GM12874 (cell line): ENCODE measurements around the gene TMEM80.

ENCODE experiments used
- CTCF ChIP-seq: IDR thresholded peaks from 2 replicates; pipeline ENCODE4 v1.5.1; 2011; ENCODE audit warnings: low read depth, mild to moderate bottlenecking, control low read depth, low read length, moderate library complexity; ENCODE audit not compliant: insufficient read depth

Gene TMEM80

DNA sequence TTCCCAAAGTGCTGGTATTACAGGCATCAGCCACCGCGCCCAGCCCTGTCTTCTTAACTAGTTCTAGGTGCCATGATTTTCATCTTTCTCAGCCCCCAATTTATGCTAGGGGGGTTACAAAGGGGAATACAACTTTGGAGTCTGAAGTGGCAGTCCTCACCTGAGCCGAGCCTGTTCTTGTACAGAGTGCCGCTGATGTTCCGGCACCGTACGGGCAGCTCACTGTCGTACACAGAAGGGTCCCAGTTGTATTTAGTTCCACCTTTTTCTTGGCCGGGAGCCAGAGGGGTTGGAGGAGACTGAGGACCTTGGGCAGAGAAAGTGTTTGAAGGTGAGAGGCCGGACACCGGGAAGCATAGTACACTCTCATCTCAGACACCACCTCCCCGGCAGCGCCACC, 7.9 kb upstream of the TMEM80 start:
- TF ChIP-seq CTCF, result no peak

GRCh38 chr11:688681-689080, 6.9 kb upstream of the TMEM80 start:
- TF ChIP-seq CTCF, result no peak

DNA sequence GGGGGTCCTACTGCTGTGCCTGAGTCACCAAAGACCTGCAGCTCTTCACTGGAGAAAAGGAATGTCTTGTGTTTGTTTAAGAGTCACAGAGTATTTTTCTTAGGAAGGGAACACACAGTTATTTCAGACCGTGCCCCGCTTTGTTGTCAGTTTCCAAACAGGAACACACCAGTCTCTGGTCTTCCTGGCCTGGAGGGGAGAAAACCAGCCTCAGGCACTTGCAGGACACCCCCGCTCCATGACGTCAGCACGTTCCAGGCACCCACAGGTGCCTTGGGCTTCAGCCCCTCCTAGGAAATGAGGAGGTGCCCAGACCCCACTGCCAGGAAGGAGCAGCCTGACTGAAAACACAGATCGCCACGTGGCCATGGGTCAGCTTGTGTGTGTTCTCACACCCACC, 6.0 kb upstream of the TMEM80 start:
- no peak for TF ChIP-seq CTCF

- TF ChIP-seq CTCF, result no peak
Observed at GRCh38 chr11:690738-691633, 4.6 kb upstream of the TMEM80 start.

DNA sequence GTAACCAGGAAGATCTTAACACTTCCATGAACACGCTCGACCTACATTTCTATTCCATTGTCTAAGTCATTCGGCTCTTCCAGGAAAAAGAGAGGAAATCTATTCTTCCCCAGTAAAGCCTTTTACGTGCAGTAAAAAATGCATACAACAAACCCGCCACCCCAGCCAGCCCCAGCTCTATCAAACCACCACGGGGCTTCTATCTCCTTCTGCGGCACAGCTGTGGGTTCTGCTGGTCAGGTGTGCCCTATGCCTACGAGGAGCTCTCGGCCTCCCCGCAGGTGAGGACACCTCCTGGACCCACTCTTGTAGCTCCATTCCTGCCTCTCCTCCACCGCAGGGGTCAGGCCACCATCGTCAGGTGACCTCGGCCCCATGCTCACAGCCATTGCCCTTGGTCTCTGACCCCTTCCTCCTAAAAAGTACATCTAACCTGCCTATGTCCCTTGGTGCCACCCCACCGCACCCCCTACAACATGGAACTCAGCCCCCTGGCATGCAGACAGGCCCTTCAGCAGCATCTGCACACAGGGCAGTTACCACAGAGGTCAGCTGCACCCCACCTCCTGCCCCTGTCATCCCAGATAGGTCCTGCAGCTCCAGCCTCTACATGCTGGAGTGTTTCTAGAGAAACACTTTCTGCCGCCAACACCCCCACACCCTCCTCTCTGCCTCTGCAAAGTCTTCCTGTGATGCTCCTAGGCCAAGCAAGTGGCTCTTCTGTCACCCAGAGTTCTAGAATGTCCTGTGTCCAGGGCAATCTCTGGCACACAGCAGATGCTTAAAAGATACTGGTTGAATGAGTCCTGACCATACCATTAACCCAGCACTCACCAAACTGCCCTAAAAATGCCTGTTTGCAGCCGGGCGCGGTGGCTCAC, 3.7 kb upstream of the TMEM80 start:
- no peak for TF ChIP-seq CTCF

DNA sequence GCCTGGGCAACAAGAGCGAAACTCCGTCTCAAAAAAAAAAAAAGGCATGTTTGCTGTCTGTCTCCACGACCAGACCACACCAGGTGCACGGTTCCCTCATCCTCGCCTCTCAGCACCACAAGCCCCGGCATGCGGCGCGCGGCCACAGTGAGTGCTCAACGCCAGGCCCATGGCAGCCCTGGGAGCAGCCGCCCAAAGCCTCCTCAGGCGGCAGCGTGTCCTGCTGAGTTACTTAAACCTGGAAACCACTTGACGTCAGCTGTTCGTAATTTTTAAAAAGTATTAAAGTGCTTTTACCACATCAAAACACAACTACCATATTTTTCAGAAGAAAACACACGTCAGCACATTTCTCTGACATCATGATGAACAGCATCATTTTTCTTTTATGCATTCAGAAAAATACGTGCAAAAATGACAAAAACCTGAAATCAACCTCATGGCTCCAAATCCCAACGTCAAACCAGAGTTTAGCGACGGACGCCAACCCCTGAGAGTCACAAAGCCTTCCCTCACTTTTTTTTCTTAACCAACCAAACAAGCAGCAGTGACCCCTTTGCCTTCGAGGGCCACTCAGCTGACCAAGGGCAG, 2.7 kb upstream of the TMEM80 start:
- no peak for TF ChIP-seq CTCF

DNA sequence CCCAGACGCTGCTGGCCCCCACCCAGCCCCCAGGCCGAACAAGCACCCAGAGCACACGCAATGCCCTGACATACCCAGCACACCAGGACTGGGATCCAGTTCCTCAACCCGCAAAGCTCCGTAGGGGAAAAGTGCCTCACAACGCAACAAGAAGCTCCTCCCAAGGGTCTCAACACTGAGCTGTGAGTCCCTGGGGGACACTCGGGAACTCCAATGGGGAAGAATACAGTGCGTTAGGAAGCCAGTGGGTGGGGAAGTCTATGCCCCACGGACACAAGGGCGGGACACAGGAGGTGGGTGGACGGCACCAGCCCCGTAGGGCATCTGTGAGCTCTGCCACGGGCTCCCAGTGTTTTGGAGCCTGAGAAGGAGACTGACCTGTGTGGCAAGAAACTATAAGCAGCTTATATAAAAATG, 2.2 kb upstream of the TMEM80 start:
- no peak for TF ChIP-seq CTCF
